IMR-90 (cell line): Measurements from ENCODE around the gene ARFGAP2. TPM values are rescaled to one million over a fixed set of nuclear protein-coding genes. Genes with fewer than 3 reads are reported as not detected.
A peak's percentile ranks its signal among the peaks of the same experiment; 100 is the strongest.

Experiments
- ATAC-seq: fragments of 200-7000 bp; cut with Tn5 transposase; 2 replicates; pipeline ENCODE4 v1.9.1; 2020; ENCODE audit warnings: low read depth, mild to moderate bottlenecking, moderate library complexity
- BruUV-seq: library from RNA; stranded (reverse); fragments of 400-500 nt; replicated peaks from 2 replicates; lab custom pipeline; 2021; lab: Mats Ljungman, UMichigan
- CTCF ChIA-PET: fragments of 300-600 bp; formaldehyde crosslinking; extraction: SDS; loops from one replicate; lab custom pipeline; 2021; ENCODE audit warnings: antibody characterized with exemption; lab: Yijun Ruan, JAX
- POLR2A ChIA-PET: fragments of 300-600 bp; sonication (Branson Sonifier 250); formaldehyde crosslinking; loops from one replicate; lab custom pipeline; 2022; ENCODE audit warnings: antibody characterized with exemption; ENCODE audit not compliant: unreplicated experiment; lab: Charles Lee
- DNase-seq: peaks from one replicate; pipeline ENCODE4 v3.0.0; 2013
- H2AFZ ChIP-seq: replicated peaks from 2 replicates; pipeline ENCODE3; 2013; ENCODE audit warnings: low read length, mild to moderate bottlenecking; ENCODE audit not compliant: poor library complexity
- H2AK5ac ChIP-seq: 2 replicates; pipeline ENCODE4 v1.6.1; 2013; ENCODE audit warnings: low read depth, low read length, inconsistent platforms
- H2AK9ac ChIP-seq: replicated peaks from 2 replicates; pipeline ENCODE3; 2013; ENCODE audit warnings: mild to moderate bottlenecking, low read depth, low read length, moderate library complexity; ENCODE audit not compliant: poor library complexity
- H2BK120ac ChIP-seq: 2 replicates; pipeline ENCODE4 v1.6.1; 2013; ENCODE audit warnings: low read depth, low read length, inconsistent platforms
- H2BK15ac ChIP-seq: 3 replicates; pipeline ENCODE4 v1.6.1; 2013; ENCODE audit warnings: low read depth, low read length, inconsistent platforms
- H2BK20ac ChIP-seq: 2 replicates; pipeline ENCODE4 v1.6.1; 2013; ENCODE audit warnings: low read depth, mild to moderate bottlenecking, inconsistent platforms, low read length, moderate library complexity
- H2BK5ac ChIP-seq: 2 replicates; pipeline ENCODE4 v1.6.1; 2013; ENCODE audit warnings: mild to moderate bottlenecking, low read depth, low read length, inconsistent platforms; ENCODE audit not compliant: poor library complexity, severe bottlenecking
- H3K14ac ChIP-seq: replicated peaks from 2 replicates; pipeline ENCODE4 v1.6.1; 2013; ENCODE audit warnings: low read depth, low read length, inconsistent platforms
- H3K18ac ChIP-seq: 2 replicates; pipeline ENCODE4 v1.6.1; 2013; ENCODE audit warnings: low read depth, low read length, control low read depth
- H3K23ac ChIP-seq: 2 replicates; pipeline ENCODE4 v1.6.1; 2013; ENCODE audit warnings: low read depth, low read length, inconsistent platforms
- H3K27ac ChIP-seq: 2 replicates; pipeline ENCODE4 v1.5.1; 2013; ENCODE audit warnings: mild to moderate bottlenecking, control low read depth, low read length; ENCODE audit not compliant: insufficient read depth
- H3K27me3 ChIP-seq: 2 replicates; pipeline ENCODE4 v1.6.1; 2013; ENCODE audit warnings: low read length; ENCODE audit not compliant: control insufficient read depth, insufficient read depth
- H3K36me3 ChIP-seq: 2 replicates; pipeline ENCODE4 v1.6.1; 2013; ENCODE audit warnings: low read length, mixed read lengths; ENCODE audit not compliant: control insufficient read depth, insufficient read depth
- H3K4ac ChIP-seq: 2 replicates; pipeline ENCODE4 v1.6.1; 2013; ENCODE audit warnings: low read depth, low read length, inconsistent platforms
- H3K4me1 ChIP-seq: 2 replicates; pipeline ENCODE4 v1.6.1; 2013; ENCODE audit warnings: low read length, mixed read lengths; ENCODE audit not compliant: control insufficient read depth, insufficient read depth
- H3K4me2 ChIP-seq: 2 replicates; pipeline ENCODE4 v1.6.1; 2013; ENCODE audit warnings: low read depth, mild to moderate bottlenecking, control low read depth, low read length, moderate library complexity
- H3K4me3 ChIP-seq: 2 replicates; pipeline ENCODE4 v1.5.1; 2013; ENCODE audit warnings: low read depth, mild to moderate bottlenecking, control low read depth, low read length, moderate library complexity; ENCODE audit not compliant: insufficient read depth
- H3K56ac ChIP-seq: 2 replicates; pipeline ENCODE4 v1.6.1; 2013; ENCODE audit warnings: low read length, inconsistent platforms; ENCODE audit not compliant: insufficient read depth; ENCODE audit errors: extremely low read depth
- H3K79me1 ChIP-seq, 2 experiments: 2 replicates each; pipeline ENCODE4 v1.6.1; 2013; ENCODE audit warnings: low read length in 2 of 2, inconsistent platforms in 1 of 2, low read depth in 1 of 2
- H3K9ac ChIP-seq: 2 replicates; pipeline ENCODE4 v1.6.1; 2013; ENCODE audit warnings: low read depth, low read length, control low read depth
- H3K9me1 ChIP-seq: 2 replicates; pipeline ENCODE4 v1.6.1; 2013; ENCODE audit warnings: low read length, inconsistent platforms; ENCODE audit not compliant: insufficient read depth
- H3K9me3 ChIP-seq: 2 replicates; pipeline ENCODE4 v1.6.1; 2013; ENCODE audit warnings: low read length; ENCODE audit not compliant: control insufficient read depth, insufficient read depth
- H4K20me1 ChIP-seq: 2 replicates; pipeline ENCODE4 v1.6.1; 2013; ENCODE audit warnings: low read length, inconsistent platforms; ENCODE audit not compliant: insufficient read depth
- H4K5ac ChIP-seq: 2 replicates; pipeline ENCODE4 v1.6.1; 2013; ENCODE audit warnings: mild to moderate bottlenecking, low read depth, low read length, control low read depth
- H4K8ac ChIP-seq, 2 experiments: 2 replicates each; pipeline ENCODE4 v1.6.1; 2013; ENCODE audit warnings: low read depth in 2 of 2, low read length in 2 of 2, control low read depth in 1 of 2, inconsistent platforms in 1 of 2
- H4K91ac ChIP-seq: 2 replicates; pipeline ENCODE4 v1.6.1; 2013; ENCODE audit warnings: low read depth, low read length, inconsistent platforms; ENCODE audit not compliant: insufficient read depth
- CEBPB ChIP-seq: IDR thresholded peaks from 2 replicates; pipeline ENCODE4 v1.6.1; 2012; ENCODE audit warnings: low read depth, low read length, improper control_type of control experiment
- CHD1 ChIP-seq: IDR thresholded peaks from 2 replicates; pipeline ENCODE4 v1.6.1; 2012; ENCODE audit warnings: low read depth, low read length, improper control_type of control experiment
- CTCF ChIP-seq: conservative IDR thresholded peaks from 2 replicates; pipeline ENCODE4 v1.5.1; 2012; ENCODE audit warnings: mild to moderate bottlenecking, low read depth, low read length, improper control_type of control experiment
- MAFK ChIP-seq: IDR thresholded peaks from 2 replicates; pipeline ENCODE4 v1.6.1; 2012; ENCODE audit warnings: low read depth, low read length, improper control_type of control experiment
- MXI1 ChIP-seq: IDR thresholded peaks from 2 replicates; pipeline ENCODE4 v1.6.1; 2012; ENCODE audit warnings: low read depth, mild to moderate bottlenecking, low read length, moderate library complexity, borderline replicate concordance
- RCOR1 ChIP-seq: IDR thresholded peaks from 2 replicates; pipeline ENCODE4 v1.6.1; 2012; ENCODE audit warnings: mild to moderate bottlenecking, low read length, improper control_type of control experiment; ENCODE audit not compliant: insufficient replicate concordance
- SMC3 ChIP-seq: fragments of 150-350 bp; IDR thresholded peaks from 2 replicates; pipeline ENCODE4 v1.6.1; 2016; ENCODE audit warnings: low read depth, mild to moderate bottlenecking, antibody characterized with exemption, low read length, moderate library complexity
- whole genome bisulfite sequencing, 2 experiments: methylation state at CpG; one replicate each; pipeline versions ENCODE4 v1.1.5 to v1.1.7; 2013; ENCODE audit warnings: missing lambda C conversion rate in 2 of 2; ENCODE audit not compliant: insufficient read length in 1 of 2; ENCODE audit errors: extremely low coverage in 2 of 2; 5-methylcytosine and 5-hydroxymethylcytosine counted together
- dilution Hi-C: fragments of 300-500 bp; cut with HindIII; formaldehyde crosslinking; loops from one replicate; pipeline ENCODE4 v1.14.3; 2018; ENCODE audit warnings: low sequenced_read_pairs; ENCODE audit not compliant: unreplicated experiment
- in situ Hi-C: fragments of 300-500 bp; cut with MboI; formaldehyde crosslinking; loops from 3 replicates; pipeline ENCODE4 v1.14.3; 2019; ENCODE audit warnings: low sequenced_read_pairs, inconsistent platforms, mixed read lengths
- intact Hi-C: fragments of 100-400 bp; cut with micrococcal nuclease; formaldehyde crosslinking; loops from 2 replicates; pipeline ENCODE4 v1.10.0; 2022
- polyA plus RNA-seq, 3 experiments: library from polyadenylated mRNA; depleted of rRNA; stranded (reverse); fragments of >200 nt; gene quantifications; 2 replicates each; pipeline ENCODE4 v1.2.3, GENCODE V29; 2012; ENCODE audit warnings: low replicate concordance in 1 of 3
- total RNA-seq: library from RNA; depleted of rRNA; stranded (reverse); fragments of >200 nt; gene quantifications from 2 replicates; pipeline ENCODE4 v1.2.3, GENCODE V29; 2012
- TF ChIP-seq, protein P1 (sequence below): fragments of 150-350 bp; IDR thresholded peaks from 2 replicates; pipeline ENCODE4 v1.6.1; 2016; ENCODE audit warnings: low read depth, mild to moderate bottlenecking, low read length, moderate library complexity, borderline replicate concordance

ARFGAP2 gene
- total and polyA plus RNA-seq, 2 of the 4 experiments (the other 2 are of a cell fraction), result 54.7 to 87.8 TPM

GRCh38 chr11:47225552-47226400, 49.1 kb upstream of the ARFGAP2 start:
- TSS peak; percentile 11 for BruUV-seq
- DNase-seq, result peak; percentile 64
- Histone ChIP-seq H3K18ac (no peak overlapping the region), H4K8ac (no peak overlapping the region), H3K4me2 (no peak overlapping the region), H3K14ac (no peak overlapping the region), H3K4me3 (no peak overlapping the region), H3K36me3 (peaks cover 33% of the 10 kb centered on the region; the same call in 1 of the 2 replicates), H2BK15ac (no peak overlapping the region), H3K27me3 (no peaks in the 10 kb centered on the region), H4K20me1 (0 out of 2 replicates have a peak, but pooled peaks cover 4% of the 10 kb centered on the region), H2AK5ac (no peak overlapping the region), H3K23ac (no peak overlapping the region), H3K4me1 (no peaks in the 10 kb centered on the region), H4K5ac (no peak overlapping the region), H3K27ac (no peak overlapping the region; the same call in 1 of the 2 replicates), H2BK120ac (no peak overlapping the region), H3K79me1 (peaks cover 5 to 16% of the 10 kb centered on the region in 2 experiments; a peak in 3 of 4 replicates), H2BK5ac (no peak overlapping the region), H3K9me3 (no peaks in the 10 kb centered on the region), H3K9ac (no peak overlapping the region), H3K56ac (no peak overlapping the region), H3K9me1 (0 out of 2 replicates have a peak, but pooled peaks cover 3% of the 10 kb centered on the region), H4K91ac (no peak overlapping the region), H2AFZ (no peak overlapping the region), H2BK20ac (no peak overlapping the region), H2AK9ac (no peak overlapping the region), H3K4ac (no peak overlapping the region)
- CTCF ChIA-PET, result no interaction called here
- intact Hi-C loops, result no loop called here
- POLR2A ChIA-PET, result no interaction called here
- peak; percentile 85 for ATAC-seq
- TF ChIP-seq CEBPB (peak; percentile 63), CTCF (no peak), RCOR1 (no peak), CHD1 (no peak), SMC3 (no peak), MAFK (no peak), MXI1 (no peak)
- TF ChIP-seq, protein P1, sequence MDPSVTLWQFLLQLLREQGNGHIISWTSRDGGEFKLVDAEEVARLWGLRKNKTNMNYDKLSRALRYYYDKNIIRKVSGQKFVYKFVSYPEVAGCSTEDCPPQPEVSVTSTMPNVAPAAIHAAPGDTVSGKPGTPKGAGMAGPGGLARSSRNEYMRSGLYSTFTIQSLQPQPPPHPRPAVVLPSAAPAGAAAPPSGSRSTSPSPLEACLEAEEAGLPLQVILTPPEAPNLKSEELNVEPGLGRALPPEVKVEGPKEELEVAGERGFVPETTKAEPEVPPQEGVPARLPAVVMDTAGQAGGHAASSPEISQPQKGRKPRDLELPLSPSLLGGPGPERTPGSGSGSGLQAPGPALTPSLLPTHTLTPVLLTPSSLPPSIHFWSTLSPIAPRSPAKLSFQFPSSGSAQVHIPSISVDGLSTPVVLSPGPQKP, result no peak
- WGBS, 2 experiments, result no CpG with 5 or more reads among the region's 7 CpGs
- dilution Hi-C loops, result no loop called here
- in situ Hi-C loops, result no loop called here
